GM12872 (cell line): ENCODE data around the gene MAPKAP1.

Source experiments
- CTCF ChIP-seq: IDR thresholded peaks from 3 replicates; pipeline ENCODE4 v1.5.1; 2011; ENCODE audit warnings: low read depth, mild to moderate bottlenecking, low read length, moderate library complexity; ENCODE audit not compliant: insufficient read depth

The MAPKAP1 gene

DNA sequence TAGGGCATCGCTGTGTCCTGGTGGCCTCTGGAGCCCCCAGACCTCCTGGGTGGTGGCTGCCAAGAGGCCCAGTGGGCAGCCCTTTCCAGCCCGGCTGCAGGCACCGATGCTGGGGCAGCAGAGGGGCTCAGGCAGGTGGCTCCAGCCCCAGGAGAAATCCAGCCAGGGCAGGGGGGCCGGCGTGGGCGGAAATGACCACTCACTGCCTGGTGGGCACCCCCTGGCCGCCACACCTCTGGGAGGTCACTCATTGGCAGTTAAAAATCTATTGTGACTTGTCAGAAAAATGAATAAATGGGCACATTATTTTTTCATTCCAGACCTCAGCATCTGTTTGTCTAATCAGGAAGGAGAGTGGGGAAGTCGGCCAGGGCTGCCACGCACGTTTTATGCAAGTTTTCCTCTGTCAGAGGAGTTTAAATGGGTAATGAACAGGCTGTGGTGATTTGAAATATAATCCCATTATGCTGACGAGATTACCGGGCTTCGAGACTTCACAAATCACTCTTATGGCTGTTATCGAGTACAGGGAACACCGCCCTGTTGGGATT is 273.5 kb downstream of the MAPKAP1 start:
- no peak for TF ChIP-seq CTCF

GRCh38 chr9:125432715-125433385 is 274.2 kb downstream of the MAPKAP1 start:
- TF ChIP-seq CTCF, result no peak

DNA sequence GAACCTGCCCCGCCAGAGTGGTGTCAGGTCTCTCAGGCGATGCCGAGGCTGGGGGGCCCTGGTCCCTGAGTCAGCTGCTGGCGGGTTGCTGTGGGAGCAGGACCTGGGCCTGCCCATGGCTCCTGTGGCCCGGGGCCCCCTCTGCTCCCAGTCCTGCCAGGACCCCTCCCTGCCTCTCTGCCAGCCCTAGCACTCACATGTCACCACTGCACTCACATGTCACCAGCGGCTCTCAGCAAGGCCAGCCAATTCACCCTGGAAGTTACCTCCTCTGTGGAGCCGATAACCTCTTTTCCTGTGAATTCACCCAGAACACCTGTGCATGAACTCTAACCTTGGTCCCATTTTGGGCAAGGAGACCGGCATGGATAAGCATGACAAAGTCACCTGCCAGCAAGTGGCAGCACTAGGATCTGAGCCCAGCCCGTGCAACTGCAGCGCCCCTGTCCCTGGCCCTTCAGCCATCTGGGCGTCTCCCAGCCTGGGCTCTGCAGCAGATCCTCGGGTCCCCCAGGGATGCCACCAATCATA is 275.2 kb downstream of the MAPKAP1 start:
- no peak for TF ChIP-seq CTCF

DNA sequence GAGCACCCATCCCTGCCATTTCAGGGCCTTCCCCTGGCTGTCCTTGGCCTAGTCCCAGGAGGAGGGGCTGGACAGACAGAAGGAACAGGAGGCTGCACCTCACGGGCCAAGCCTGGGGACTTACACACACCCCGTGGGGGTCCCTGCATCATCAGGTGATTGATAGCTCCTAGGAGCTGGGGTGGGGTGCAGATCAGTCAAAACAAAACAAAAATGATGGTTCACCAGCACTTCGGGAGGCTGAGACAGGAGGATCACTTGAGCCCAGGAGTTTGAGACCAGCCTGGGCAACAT is 276.0 kb downstream of the MAPKAP1 start:
- no peak for TF ChIP-seq CTCF

GRCh38 chr9:125430161-125431011 is 276.6 kb downstream of the MAPKAP1 start:
- TF ChIP-seq CTCF, result no peak

DNA sequence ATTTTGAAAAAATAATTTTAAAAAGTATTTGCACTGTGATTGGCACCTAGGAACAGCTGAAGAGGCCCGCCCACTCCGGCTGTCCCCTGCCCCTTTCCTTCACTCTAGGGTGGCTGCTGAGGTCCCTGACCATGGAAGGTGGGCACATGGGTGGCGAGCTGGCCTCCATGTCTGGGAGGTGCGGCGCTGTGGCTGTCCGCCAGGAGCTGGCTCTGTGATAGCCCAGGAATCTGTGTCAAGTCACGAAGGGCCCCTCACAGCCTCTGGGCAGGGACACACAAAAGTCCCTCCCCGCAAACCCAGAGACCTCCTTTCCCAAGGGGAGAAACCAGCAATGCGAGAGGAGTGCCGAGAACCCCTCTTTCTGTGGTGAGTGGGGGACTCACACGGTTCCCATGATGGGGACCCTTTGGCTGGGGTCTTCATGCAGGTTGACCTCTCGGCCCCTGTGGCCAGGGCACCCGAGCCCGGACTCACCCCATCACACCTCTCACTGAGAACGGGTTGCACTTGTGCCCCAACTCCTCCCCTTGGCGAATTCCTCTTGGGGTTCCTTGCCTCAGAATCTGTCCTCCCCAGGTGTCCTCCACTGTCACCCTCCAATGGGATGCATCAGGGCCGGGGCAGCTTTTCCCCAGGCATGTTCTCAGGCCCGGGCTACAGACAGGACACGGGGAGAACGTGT is 277.4 kb downstream of the MAPKAP1 start:
- TF ChIP-seq CTCF, result no peak

DNA sequence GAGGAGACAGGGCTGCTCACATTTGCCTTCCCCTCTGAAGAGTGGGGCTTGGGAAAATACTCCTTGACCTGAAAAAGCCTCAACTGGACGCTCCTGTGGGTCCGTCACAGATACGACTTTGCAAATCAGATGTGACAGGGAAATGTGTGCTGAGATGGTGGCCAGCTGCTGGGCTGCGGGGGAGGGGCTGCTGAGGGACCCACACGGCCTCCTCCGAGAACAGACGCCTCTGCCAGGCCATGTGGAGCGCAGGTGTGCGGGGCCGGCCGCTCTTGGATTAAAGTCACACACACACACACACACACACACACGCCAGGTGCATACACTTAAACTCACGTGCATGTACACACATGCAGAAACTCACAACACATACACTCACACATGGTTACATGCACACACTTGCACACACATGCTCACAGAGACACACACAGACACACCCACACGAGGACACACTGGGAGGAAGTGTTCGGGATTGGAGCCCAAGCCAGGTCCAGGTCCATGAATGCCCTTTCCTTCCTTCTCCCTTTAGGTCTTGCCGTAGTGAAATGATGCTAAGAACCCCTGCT is 278.0 kb downstream of the MAPKAP1 start:
- no peak for TF ChIP-seq CTCF
